Measurements from ENCODE around the gene FAM184B.

DNA sequence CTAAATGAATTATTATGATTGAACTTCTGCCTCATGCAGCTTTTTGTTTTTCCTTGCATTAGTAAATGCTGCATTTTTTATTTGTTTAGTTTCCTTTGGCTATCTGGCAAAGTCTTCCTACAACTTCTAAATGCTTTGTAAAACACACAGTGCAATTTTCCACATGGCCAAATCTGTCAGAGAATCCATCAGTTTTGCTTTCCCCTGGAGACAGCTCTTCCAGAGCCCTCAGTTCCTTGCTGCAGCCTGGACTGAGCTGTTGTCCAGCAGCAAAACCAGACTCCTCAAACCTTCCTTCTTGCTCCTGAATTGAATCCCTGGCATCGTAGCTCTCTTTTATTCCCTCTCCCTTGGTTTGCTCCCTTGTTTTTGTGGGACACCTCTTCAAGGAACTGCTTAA is 124.3 kb downstream of the FAM184B start:
- no peak for TF ChIP-seq POLR2AphosphoS5 (IDR thresholded peaks at IDR 0.05; ENCODE audit: borderline replicate concordance, low read depth, low read length)
- no peak for TF ChIP-seq EZH2 (IDR thresholded peaks at IDR 0.05)
- TF ChIP-seq FOXP2 (optimal IDR thresholded peaks at IDR 0.05; ENCODE audit: control extremely low read depth, extremely low read length, insufficient read depth), result no peak

Data from SK-N-MC (cell line).